NCI-H1417 (cell line): ENCODE measurements around the gene ADGRG3.
A peak's percentile ranks its signal among the peaks of the same experiment; 100 is the strongest.

Source experiments
- DNase-seq, 3 experiments: peaks; one replicate each; lab custom pipeline; 2025; lab: John Stamatoyannopoulos, UW

Gene ADGRG3

GRCh38 chr16:57630931-57631845, 36.9 kb upstream of the ADGRG3 start:
- DNase-seq = no peak

GRCh38 chr16:57632568-57632967, 35.5 kb upstream of the ADGRG3 start:
- DNase-seq = no peak

- DNase-seq = no peak
These were observed 34.6 kb upstream of the ADGRG3 start for GRCh38 chr16:57633383-57634064.

GRCh38 chr16:57634171-57634570, 33.9 kb upstream of the ADGRG3 start:
- no peak for DNase-seq

- no peak for DNase-seq
These were observed 32.6 kb upstream of the ADGRG3 start for GRCh38 chr16:57635266-57636097.

GRCh38 chr16:57636184-57636583, 31.9 kb upstream of the ADGRG3 start:
- no peak for DNase-seq

- no peak for DNase-seq
These were observed 31.1 kb upstream of the ADGRG3 start for GRCh38 chr16:57637020-57637419.

- DNase-seq = no peak
These were observed 30.7 kb upstream of the ADGRG3 start for GRCh38 chr16:57637424-57637823.

- no peak for DNase-seq
These were observed 30.1 kb upstream of the ADGRG3 start for GRCh38 chr16:57637965-57638364.

- no peak for DNase-seq
These were observed 29.7 kb upstream of the ADGRG3 start for GRCh38 chr16:57638381-57638780.

- DNase-seq = peak; percentile 49 to 94 (median 88)
These were observed 28.8 kb upstream of the ADGRG3 start for GRCh38 chr16:57639172-57639887.

GRCh38 chr16:57640185-57640584, 27.9 kb upstream of the ADGRG3 start:
- no peak for DNase-seq

- no peak for DNase-seq
These were observed 27.5 kb upstream of the ADGRG3 start for GRCh38 chr16:57640612-57641011.

GRCh38 chr16:57642160-57643135, 25.7 kb upstream of the ADGRG3 start:
- DNase-seq = no peak

GRCh38 chr16:57643147-57643874, 24.8 kb upstream of the ADGRG3 start:
- DNase-seq = no peak

- no peak for DNase-seq
These were observed 24.2 kb upstream of the ADGRG3 start for GRCh38 chr16:57643910-57644309.

- DNase-seq = no peak
These were observed 23.6 kb upstream of the ADGRG3 start for GRCh38 chr16:57644383-57645014.

GRCh38 chr16:57645169-57645568, 22.9 kb upstream of the ADGRG3 start:
- DNase-seq = no peak

- no peak for DNase-seq
These were observed 22.3 kb upstream of the ADGRG3 start for GRCh38 chr16:57645691-57646387.
